ENCODE measurements around the gene CENPF.
"Not testable (repeated sequence)": the region's sequence is repeated elsewhere in the genome, so short reads cannot be mapped to it uniquely, and the experiment has no call there.

CENPF gene

DNA sequence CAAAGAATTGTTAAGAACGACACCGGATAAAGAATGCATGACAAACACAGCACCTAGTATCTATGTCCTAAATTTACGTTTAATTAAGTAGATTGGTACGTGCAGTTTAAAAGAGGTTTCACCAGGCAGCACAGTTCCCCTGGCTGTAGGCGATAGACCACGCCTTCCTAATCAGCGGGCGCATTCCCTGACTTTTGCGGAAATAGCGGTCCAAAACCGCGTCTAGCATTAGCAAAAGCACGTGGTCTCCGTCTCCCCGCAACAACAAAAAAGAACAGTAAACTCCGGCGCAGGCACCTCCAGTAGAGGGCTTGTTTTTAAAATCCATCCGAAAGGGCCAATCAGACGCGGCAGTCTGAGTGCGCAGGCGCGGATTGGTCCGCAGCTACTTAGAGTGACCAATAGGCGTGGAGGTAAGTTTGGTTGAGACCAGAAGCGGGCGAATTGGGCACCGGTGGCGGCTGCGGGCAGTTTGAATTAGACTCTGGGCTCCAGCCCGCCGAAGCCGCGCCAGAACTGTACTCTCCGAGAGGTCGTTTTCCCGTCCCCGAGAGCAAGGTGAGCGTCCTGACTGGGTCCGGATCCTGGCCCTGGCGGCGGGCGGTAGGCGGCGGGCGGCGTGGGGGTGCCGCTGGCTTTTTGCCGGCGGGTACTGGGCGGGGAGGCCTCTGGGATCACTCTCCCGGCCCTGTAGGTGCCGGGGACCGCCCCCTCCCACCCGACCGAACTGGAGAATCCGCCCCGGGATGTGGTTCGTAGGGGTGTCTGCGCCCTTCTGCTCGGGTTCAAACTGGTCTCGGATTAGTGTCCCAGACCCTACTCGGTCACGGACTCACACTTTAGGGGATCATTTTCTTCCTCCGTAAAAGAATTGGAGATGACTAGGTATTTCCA, at the start of gene CENPF:
CENPF (plus strand) TSS at position 432 of the 894 bp plus-strand sequence. CDS start 10,560 bp downstream, outside the sequence.
- DNase-seq (ENCODE audit: low spot score): peak; percentile 98

DNA sequence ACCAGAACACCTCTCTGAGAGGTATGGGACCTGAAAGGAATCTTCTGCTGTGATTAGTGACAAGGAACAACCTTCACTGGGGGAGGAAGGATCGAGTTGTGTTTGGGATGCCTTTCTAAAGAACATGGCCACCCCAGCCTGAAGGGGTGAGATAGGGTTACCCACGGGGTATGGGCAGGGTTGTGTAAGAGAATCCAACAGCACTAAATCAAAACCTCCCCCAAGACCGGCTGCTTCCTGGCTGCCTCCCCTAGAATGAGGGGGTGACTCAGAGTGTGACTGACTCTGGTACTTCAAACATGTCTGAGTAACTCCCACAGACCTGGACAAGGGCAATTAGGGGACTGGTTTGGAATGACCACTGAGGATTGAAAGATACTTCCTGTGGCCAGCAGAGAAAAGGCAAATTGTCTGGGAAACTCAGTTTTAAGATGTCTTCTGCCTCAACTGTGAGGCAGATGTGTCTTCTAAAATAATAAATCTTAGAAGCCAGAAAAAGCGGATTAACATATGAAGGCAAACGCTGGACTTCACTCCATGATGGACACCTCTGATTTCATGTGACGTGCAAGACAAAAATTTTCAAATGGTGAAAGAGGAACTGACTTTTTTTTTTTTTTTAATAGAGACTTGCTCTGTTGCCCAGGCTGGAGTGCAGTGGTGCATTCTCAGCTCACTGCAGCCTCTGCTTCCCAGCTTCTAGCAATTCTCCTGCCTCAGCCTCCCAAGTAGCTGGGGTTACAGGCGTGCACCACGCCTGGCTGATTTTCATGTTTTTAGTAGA, 44.9 kb upstream of the CENPF start:
- DNase-seq (ENCODE audit: low spot score): no peak

DNA sequence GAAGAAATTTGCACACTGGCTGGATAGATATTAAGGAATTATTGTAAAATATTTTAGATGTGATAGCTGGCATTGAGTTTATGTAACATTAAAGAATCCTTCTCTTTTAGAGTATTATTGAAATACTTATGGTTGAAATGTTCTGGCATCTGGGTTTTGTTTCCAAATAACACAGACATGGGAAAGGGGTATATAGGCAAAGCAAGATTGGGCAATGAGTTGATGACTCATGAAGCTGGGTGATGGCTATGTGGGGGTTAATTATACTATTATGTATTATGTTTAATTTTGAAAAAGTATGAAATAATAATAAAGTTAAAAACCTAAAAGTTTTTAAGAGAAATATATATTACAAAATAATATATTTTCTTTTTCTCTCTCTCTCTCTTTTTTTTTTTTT, 39.1 kb upstream of the CENPF start:
- no peak for DNase-seq (ENCODE audit: low spot score)

DNA sequence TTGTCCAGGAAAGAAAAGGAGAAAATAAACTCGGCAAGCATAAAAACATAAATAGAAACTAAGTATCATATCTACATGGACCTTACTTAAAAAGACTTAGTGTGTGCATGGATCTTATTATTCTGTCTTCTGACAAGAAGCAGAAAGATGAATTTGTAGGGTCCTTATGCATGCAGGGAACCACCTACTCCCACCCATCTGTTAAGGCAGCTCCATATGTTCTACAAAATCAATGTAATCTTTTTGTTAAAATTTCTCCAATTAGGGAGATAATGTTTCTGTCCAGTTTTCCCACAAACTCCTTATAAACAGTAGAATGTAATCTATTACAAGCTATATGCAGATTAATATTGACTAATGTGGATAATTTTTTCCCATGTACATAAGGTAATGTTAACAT, 37.7 kb upstream of the CENPF start:
- no peak for DNase-seq (ENCODE audit: low spot score)

- no peak for DNase-seq (ENCODE audit: low spot score)
Observed at GRCh38 chr1:214566158-214567104, 36.6 kb upstream of the CENPF start.

- DNase-seq (ENCODE audit: low spot score): no peak
Observed at GRCh38 chr1:214567481-214567980, 35.5 kb upstream of the CENPF start.

DNA sequence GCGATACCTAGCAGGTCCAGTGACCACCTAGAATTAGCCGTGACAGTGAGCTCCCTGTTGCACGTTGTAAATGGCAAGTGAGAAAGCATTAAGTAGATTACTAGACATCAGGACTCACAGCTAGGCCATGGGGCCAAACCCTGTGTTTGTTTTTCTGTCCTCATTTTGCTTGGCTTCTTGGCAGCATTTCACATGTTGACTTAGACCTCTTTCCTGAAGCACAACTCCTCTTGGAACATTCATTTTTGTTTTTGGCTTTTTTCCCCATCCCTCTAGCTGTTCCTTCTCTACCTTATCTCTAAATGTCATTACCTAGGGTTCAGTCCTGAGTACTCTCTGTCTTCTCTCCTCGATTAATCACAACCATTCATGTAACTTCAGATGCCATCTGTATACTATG, 34.7 kb upstream of the CENPF start:
- DNase-seq (ENCODE audit: low spot score): no peak

DNA sequence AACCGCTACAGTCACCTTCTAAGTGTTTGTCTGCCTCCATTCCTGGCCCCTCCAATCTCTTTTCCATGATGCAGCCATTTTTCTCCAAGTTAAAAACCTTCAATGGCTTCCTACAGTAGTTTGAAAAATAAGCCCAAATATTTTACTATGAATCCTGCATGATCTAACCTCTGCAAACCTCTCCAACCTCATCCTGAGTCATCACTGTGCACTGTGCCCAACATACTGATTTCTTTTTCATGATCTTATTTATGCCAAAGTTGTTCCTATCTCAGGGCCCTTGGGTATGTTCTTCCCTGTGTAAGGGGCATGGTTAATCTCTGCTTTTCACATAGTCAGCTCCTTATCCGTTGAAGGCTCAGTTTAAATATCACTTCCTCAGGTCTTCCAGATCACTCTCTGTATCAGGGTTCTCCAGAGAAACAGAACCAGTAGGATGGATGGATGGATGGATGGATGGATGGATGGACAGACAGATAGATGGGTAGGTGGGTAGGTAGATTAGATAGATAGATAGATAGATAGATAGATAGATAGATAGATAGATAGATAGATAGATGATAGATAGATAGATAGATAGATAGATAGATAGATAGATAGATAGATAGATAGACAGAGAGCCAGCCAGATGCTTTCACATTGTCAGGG, 33.5 kb upstream of the CENPF start:
- DNase-seq (ENCODE audit: low spot score): no peak

DNA sequence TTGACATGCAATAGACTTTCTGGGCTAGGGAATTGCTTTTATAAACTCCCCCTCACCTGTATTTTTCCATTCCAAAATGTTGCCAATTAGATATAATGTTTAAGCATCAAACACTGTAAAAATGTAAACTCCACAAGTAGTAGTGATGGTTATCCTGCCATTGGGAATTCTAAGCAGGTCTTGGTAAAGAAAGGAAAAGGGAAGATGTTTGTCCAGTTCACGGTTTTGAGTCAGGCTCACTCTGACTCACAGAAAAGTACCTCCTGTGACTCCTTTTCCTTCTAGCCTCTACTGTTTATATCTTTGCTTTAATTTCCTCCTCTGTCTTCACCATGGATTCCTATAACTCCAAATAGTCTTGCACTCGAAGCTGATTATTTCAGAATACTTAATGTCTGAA, 32.6 kb upstream of the CENPF start:
- DNase-seq (ENCODE audit: low spot score): no peak

GRCh38 chr1:214571281-214571680, 31.7 kb upstream of the CENPF start:
- DNase-seq (ENCODE audit: low spot score): no peak

DNA sequence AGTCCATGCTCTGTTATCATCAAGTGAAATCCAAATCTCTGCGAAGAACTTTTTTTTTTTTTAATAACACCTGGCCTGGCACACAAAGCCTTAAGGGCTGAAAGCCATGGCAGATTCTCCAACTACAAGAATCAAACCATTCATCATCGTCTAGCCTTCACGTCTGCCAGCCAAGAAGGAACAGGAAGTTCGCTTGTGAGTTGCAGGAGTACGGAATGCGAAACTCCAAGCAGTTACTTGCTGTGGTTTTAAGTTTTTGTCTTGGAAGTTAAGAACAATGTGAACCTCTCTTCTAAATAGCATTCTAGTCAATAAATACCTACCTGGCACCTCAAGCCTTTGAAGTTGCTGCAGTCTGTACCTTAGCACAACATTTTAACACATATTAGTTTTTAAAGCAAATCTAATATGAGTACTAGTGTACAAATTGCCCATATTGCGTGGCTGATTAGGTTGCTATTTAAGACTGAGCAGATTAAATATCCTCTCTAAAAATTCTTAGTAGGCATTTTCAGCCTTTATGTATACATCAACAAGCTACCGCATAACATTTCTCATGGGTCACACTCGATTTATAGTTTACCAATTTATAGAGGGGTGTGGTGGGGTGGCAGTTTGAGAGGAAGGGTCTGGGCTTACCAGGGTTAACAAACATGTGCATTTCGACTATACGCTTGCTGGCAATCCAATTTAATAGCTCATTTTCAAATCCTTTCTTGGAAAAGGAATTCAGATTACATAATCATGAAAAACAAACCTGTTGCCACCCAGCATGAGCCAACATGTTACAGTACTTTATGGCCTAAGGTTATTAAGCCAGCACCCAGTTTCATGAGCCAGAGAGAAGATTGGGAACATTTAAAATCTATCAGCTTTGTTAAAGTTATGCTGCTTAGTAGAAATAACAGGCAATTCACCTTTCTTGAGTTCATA, 29.3 kb upstream of the CENPF start:
- DNase-seq (ENCODE audit: low spot score): no peak

DNA sequence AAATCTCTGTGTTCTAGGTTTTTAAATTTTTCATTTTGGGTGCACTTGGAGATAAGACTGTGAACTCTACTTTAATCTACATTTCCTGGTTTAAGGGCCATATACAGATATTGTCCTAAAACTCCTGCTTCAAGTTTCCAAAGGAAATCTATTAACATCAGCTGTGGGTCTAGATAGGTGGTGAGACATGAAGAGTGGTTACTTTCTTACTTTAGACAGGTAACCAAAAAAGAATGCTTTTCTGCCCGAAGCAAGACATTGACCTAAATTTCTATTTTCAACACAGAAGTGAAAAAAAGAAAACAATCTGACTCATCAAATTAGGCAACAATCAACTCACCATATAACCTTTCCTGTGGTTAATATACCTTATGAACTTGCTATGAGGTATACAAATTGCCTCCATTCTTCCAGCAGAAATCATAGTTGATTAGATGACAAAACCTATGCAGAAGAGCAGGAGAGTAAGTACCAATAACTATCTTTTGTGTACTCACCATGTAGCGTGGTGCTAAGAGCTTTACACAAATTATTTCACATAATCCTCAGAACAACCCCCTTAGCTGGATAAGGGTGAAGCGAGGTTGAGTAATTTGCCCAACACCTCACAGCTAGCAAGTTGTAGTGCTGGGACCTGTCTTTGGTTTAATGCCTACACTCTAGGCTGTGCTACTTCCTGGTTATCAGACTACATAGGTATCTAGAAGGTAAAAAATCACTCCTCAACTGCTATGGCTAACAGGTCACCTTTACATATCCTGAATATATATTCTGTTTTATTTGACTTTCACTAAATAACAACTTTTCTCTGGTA, 28.2 kb upstream of the CENPF start:
- no peak for DNase-seq (ENCODE audit: low spot score)

- DNase-seq (ENCODE audit: low spot score): not testable (repeated sequence)
Observed at GRCh38 chr1:214576120-214576519, 26.9 kb upstream of the CENPF start.

GRCh38 chr1:214579183-214579582, 23.8 kb upstream of the CENPF start:
- no peak for DNase-seq (ENCODE audit: low spot score)

DNA sequence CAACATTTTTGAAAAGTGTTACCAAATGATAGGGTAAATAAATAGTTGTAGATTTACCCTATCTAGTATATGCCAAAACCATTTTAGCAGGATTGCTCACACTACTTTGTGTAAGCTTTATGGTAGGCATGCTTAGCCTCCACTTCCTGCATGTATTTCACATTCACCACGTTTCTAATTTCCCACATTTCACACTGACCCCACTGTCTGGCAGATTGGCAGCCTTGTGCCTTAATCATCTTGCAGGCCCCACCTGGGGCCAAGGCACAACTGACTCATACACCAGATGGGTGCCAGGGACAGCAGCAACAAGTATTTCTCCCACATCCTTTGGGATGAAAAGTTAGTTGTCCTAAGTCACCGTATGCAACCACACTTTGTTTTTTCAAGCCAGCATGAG, 21.2 kb upstream of the CENPF start:
- no peak for DNase-seq (ENCODE audit: low spot score)

- DNase-seq (ENCODE audit: low spot score): no peak
Observed at GRCh38 chr1:214582289-214582891, 20.6 kb upstream of the CENPF start.

DNA sequence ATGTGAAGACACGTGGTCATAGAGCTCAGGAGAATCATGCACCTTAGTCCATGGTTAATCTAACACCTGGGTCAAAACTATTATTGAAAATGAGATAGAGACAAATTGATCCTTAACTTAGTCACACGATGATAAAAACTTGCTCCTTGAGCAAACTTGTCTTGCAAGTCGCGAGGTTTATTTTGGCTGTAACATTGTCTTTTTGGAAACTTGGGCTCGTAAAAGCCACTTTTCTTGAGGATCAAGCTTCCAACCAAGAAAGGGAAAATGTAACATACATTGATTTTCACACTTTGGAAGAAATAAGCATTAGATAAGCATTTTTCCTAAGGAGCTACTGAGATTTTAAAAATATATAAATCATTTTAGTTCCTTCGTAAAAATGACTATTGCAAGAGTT, 19.9 kb upstream of the CENPF start:
- DNase-seq (ENCODE audit: low spot score): no peak

- no peak for DNase-seq (ENCODE audit: low spot score)
Observed at GRCh38 chr1:214583824-214584554, 19.0 kb upstream of the CENPF start.
